ENCODE results near the gene SOS1.

GRCh38 chr2:39124746-39125057 lies 3.9 kb upstream of the SOS1 start:
- TF ChIP-seq MAX (IDR thresholded peaks at IDR 0.05): no peak
- TF ChIP-seq CTCF (CRISPR knock-in tag; IDR thresholded peaks at IDR 0.05): no peak
- TF ChIP-seq ASH2L (IDR thresholded peaks at IDR 0.05; ENCODE audit: insufficient read length, low read depth, low read length): no peak
- no peak for TF ChIP-seq BRCA1 (CRISPR knock-in tag; IDR thresholded peaks at IDR 0.05)
- TF ChIP-seq ATF2 (CRISPR knock-in tag; IDR thresholded peaks at IDR 0.05): no peak
- TF ChIP-seq MTA1 (CRISPR knock-in tag; IDR thresholded peaks at IDR 0.05; ENCODE audit: borderline replicate concordance): no peak
- no peak for TF ChIP-seq POLR2A (IDR thresholded peaks at IDR 0.05; ENCODE audit: insufficient read depth in 1 of 2, low read depth in 2 of 2, low read length in 2 of 2)
- no peak for TF ChIP-seq CHD4 (IDR thresholded peaks at IDR 0.05; ENCODE audit: borderline replicate concordance, low read length)
- no peak for TF ChIP-seq RBM39 (IDR thresholded peaks at IDR 0.05; ENCODE audit: low read depth, low read length, poor library complexity, severe bottlenecking)
- no peak for TF ChIP-seq ARID3A (IDR thresholded peaks at IDR 0.05; ENCODE audit: low read depth, low read length)
- no peak for TF ChIP-seq BHLHE40 (IDR thresholded peaks at IDR 0.05; ENCODE audit: low read length)
- no peak for TF ChIP-seq AFF4 (CRISPR knock-in tag; IDR thresholded peaks at IDR 0.05)
- TF ChIP-seq, protein P1, sequence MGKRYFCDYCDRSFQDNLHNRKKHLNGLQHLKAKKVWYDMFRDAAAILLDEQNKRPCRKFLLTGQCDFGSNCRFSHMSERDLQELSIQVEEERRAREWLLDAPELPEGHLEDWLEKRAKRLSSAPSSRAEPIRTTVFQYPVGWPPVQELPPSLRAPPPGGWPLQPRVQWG (CRISPR knock-in tag; IDR thresholded peaks at IDR 0.05; ENCODE audit: borderline replicate concordance, low read depth): no peak

Measured in HepG2 (cell line).